HCT116 (cell line): Measurements from ENCODE around the gene BNIP5. TPM values are rescaled to one million over a fixed set of nuclear protein-coding genes. Genes with fewer than 3 reads are reported as not detected.
"Not testable (repeated sequence)": the region's sequence is repeated elsewhere in the genome, so short reads cannot be mapped to it uniquely, and the experiment has no call there.

ENCODE experiments used
- ATAC-seq: fragments of 200-7000 bp; cut with Tn5 transposase; 2 replicates; pipeline ENCODE4 v1.9.1; 2020; ENCODE audit warnings: mild to moderate bottlenecking, moderate library complexity
- BruUV-seq: library from RNA; stranded (reverse); fragments of 400-500 nt; replicated peaks from 2 replicates; lab custom pipeline; 2021; lab: Mats Ljungman, UMichigan
- CTCF ChIA-PET: fragments of 300-600 bp; sonication (Branson Sonifier 250); formaldehyde crosslinking; loops from one replicate; lab custom pipeline; 2021; ENCODE audit warnings: antibody characterized with exemption; lab: Charles Lee
- POLR2A ChIA-PET: fragments of 300-600, 350-600 bp; sonication (Branson Sonifier 250); formaldehyde crosslinking; loops from one replicate; lab custom pipeline; 2021; ENCODE audit warnings: antibody characterized with exemption; lab: Charles Lee
- RAD21 ChIA-PET, 2 experiments: fragments of 300-600 bp; sonication (Branson Sonifier 250); formaldehyde crosslinking; loops; one replicate each; lab custom pipeline; 2023; ENCODE audit warnings: low total read pairs in 2 of 2; ENCODE audit not compliant: uncharacterized antibody in 2 of 2, unreplicated experiment in 2 of 2, low non-redundant PET in 1 of 2; lab: Charles Lee
- DNase-seq: peaks from one replicate; pipeline ENCODE4 v3.0.0-alpha.2; 2010; ENCODE audit warnings: low read depth, low spot score
- H2AFZ ChIP-seq: fragments of 200-600 bp; shearing (Covaris generic), sonication (generic); 2 replicates; pipeline ENCODE4 v1.6.1; 2017; ENCODE audit warnings: low read depth, mixed run types, mixed read lengths, antibody characterized with exemption, low read length; ENCODE audit not compliant: poor library complexity, severe bottlenecking
- H3K27ac ChIP-seq: 2 replicates; pipeline ENCODE4 v1.5.1; 2012; ENCODE audit warnings: low read depth, low read length
- H3K27me3 ChIP-seq: fragments of 200-600 bp; sonication (generic); 2 replicates; pipeline ENCODE4 v1.6.1; 2016; ENCODE audit warnings: mixed run types, low read length, mixed read lengths; ENCODE audit not compliant: insufficient read depth
- H3K36me3 ChIP-seq, 2 experiments: fragments of 200-500 bp in 1 of 2; fragments of 200-600 bp in 1 of 2; sonication (Bioruptor generic) in 1 of 2; sonication (generic) in 1 of 2; 2 replicates each; pipeline versions ENCODE4 v1.5.1 to v1.6.1; 2014 to 2016; ENCODE audit warnings: low read length in 2 of 2, inconsistent platforms in 1 of 2, mixed read lengths in 1 of 2, mixed run types in 1 of 2; ENCODE audit not compliant: insufficient read depth in 2 of 2, control insufficient read depth in 1 of 2
- H3K4me1 ChIP-seq, 2 experiments: fragments of 200-600 bp in 1 of 2; sonication (generic) in 1 of 2; 2 replicates each; pipeline versions ENCODE4 v1.5.1 to v1.6.1; 2012 to 2017; ENCODE audit warnings: low read length in 2 of 2, inconsistent platforms in 1 of 2, mild to moderate bottlenecking in 1 of 2, mixed read lengths in 1 of 2, mixed run types in 1 of 2, moderate library complexity in 1 of 2; ENCODE audit not compliant: insufficient read depth in 2 of 2, control insufficient read depth in 1 of 2
- H3K4me2 ChIP-seq: fragments of 200-600 bp; sonication (generic); 2 replicates; pipeline ENCODE4 v1.6.1; 2017; ENCODE audit warnings: mixed run types, low read length, mixed read lengths
- H3K4me3 ChIP-seq, 2 experiments: fragments of 200-600 bp in 1 of 2; sonication (generic) in 1 of 2; replicated peaks in 1 of 2; 2 replicates each; pipeline ENCODE4 v1.5.1; 2011 to 2016; ENCODE audit warnings: low read length in 2 of 2, control low read depth in 1 of 2, low read depth in 1 of 2, mild to moderate bottlenecking in 1 of 2, mixed read lengths in 1 of 2, mixed run types in 1 of 2
- H3K79me2 ChIP-seq: fragments of 200-600 bp; sonication (generic); 2 replicates; pipeline ENCODE4 v1.6.1; 2017; ENCODE audit warnings: mild to moderate bottlenecking, mixed run types, low read length, moderate library complexity, mixed read lengths; ENCODE audit not compliant: insufficient read depth
- H3K9ac ChIP-seq: fragments of 200-600 bp; sonication (generic); 2 replicates; pipeline ENCODE4 v1.6.1; 2016; ENCODE audit warnings: low read length, mixed read lengths
- H3K9me2 ChIP-seq: fragments of 200-600 bp; sonication (generic), shearing (Covaris generic); 2 replicates; pipeline ENCODE4 v1.6.1; 2017; ENCODE audit warnings: mixed run types, mild to moderate bottlenecking, moderate library complexity; ENCODE audit not compliant: insufficient read depth
- H3K9me3 ChIP-seq, 2 experiments: fragments of 200-500 bp in 1 of 2; fragments of 200-600 bp in 1 of 2; sonication (Bioruptor generic) in 1 of 2; sonication (generic) in 1 of 2; 2 replicates each; pipeline ENCODE4 v1.6.1; 2014 to 2017; ENCODE audit warnings: low read length in 2 of 2, mixed read lengths in 2 of 2, inconsistent platforms in 1 of 2, low read depth in 1 of 2, mild to moderate bottlenecking in 1 of 2, mixed run types in 1 of 2, moderate library complexity in 1 of 2; ENCODE audit not compliant: control insufficient read depth in 1 of 2, insufficient read depth in 1 of 2
- H4K20me1 ChIP-seq: fragments of 200-600 bp; sonication (generic), shearing (Covaris generic); 2 replicates; pipeline ENCODE4 v1.6.1; 2017; ENCODE audit warnings: mixed run types, mild to moderate bottlenecking, moderate library complexity; ENCODE audit not compliant: insufficient read depth
- EGR1 ChIP-seq: IDR thresholded peaks from 2 replicates; pipeline ENCODE4 v1.6.1; 2012; ENCODE audit warnings: low read depth
- JUND ChIP-seq: IDR thresholded peaks from 2 replicates; pipeline ENCODE4 v1.6.1; 2012
- RAD21 ChIP-seq: IDR thresholded peaks from 2 replicates; pipeline ENCODE4 v1.6.1; 2012; ENCODE audit warnings: low read depth, mild to moderate bottlenecking
- SIN3A ChIP-seq: IDR thresholded peaks from 2 replicates; pipeline ENCODE4 v1.6.1; 2012; ENCODE audit warnings: low read depth
- intact Hi-C: fragments of 100-400 bp; cut with micrococcal nuclease; formaldehyde crosslinking; loops from 2 replicates; pipeline ENCODE4 v1.10.0; 2022
- total RNA-seq: library from RNA; stranded (reverse); gene quantifications from one replicate; pipeline ENCODE4 v1.2.1, GENCODE V29; 2021; ENCODE audit not compliant: unreplicated experiment
- TF ChIP-seq, protein P1 (sequence below): IDR thresholded peaks from 2 replicates; pipeline ENCODE4 v1.6.1; 2012
- TF ChIP-seq, protein P2 (sequence below): IDR thresholded peaks from 2 replicates; pipeline ENCODE4 v1.6.1; 2012

BNIP5 gene
- total RNA-seq, 1 experiment from 2014 or later, result not detected

DNA sequence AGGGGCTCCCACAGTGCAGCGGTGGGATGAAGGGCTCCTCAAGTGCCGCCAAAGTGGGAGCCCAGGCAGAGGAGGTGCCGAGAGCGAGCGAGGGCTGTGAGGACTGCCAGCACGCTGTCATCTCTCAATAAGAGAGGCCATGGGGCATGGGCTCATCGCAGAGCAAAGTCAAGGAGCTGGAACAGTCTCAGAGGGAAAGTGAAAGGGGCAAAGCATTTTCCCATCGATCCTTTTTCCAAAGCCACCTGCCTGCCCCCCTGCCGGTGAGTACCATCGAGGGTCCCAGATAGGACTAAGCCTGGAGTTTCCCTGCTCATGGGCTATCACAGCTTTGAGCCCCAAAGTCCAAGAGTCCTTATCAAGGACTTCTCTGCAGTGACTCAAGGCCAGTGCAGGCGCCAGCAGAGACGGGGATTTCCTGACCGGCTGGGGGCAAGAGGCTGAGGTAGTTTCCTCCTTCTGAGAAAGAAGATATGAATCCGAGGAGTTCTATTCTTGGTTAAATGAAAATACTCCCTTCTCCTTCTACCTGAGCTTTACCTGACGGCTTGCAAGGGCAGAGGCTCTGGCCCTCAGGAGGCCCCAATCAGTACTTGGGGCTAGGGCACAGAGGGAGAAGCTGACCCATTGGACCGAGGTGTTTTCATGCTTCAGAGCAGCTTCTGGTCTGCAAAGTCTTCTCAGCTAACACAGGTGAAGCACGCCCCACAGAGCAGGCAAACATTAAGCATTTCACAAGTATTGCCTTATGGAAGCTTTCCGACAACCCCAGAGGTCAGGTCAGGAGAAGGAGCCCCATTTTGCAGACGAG, 28.2 kb upstream of the BNIP5 start:
- no peaks in the 10 kb centered on the region for H3K9me3 ChIP-seq
- H4K20me1 ChIP-seq, result no peaks in the 10 kb centered on the region
- intact Hi-C loops, result no loop called here
- no peaks in the 10 kb centered on the region for H3K9me2 ChIP-seq
- no peak overlapping the region for H3K27ac ChIP-seq
- H3K4me1 ChIP-seq, result peaks cover 0 to 4% of the 10 kb centered on the region in 2 experiments; a peak in 1 of 4 replicates
- RAD21 ChIA-PET, result no interaction called here
- CTCF ChIA-PET, result no interaction called here
- no peak overlapping the region for H3K4me3 ChIP-seq
- no peaks in the 10 kb centered on the region for H3K79me2 ChIP-seq
- H3K36me3 ChIP-seq, result no peaks in the 10 kb centered on the region
- H3K9ac ChIP-seq, result no peak overlapping the region
- DNase-seq, result no peak
- no peak overlapping the region for H3K4me2 ChIP-seq
- POLR2A ChIA-PET, result no interaction called here
- ATAC-seq, result no peak
- TF ChIP-seq, protein P1, sequence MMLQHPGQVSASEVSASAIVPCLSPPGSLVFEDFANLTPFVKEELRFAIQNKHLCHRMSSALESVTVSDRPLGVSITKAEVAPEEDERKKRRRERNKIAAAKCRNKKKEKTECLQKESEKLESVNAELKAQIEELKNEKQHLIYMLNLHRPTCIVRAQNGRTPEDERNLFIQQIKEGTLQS, result no peak
- TF ChIP-seq, protein P2, sequence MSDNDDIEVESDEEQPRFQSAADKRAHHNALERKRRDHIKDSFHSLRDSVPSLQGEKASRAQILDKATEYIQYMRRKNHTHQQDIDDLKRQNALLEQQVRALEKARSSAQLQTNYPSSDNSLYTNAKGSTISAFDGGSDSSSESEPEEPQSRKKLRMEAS, result no peak
- no peak for TF ChIP-seq EGR1
- no peak for TF ChIP-seq JUND
- TF ChIP-seq RAD21, result no peak
- no peak for TF ChIP-seq SIN3A
- H3K27me3 ChIP-seq, result no peaks in the 10 kb centered on the region
- no TSS peak for BruUV-seq
- no peak overlapping the region for H2AFZ ChIP-seq

DNA sequence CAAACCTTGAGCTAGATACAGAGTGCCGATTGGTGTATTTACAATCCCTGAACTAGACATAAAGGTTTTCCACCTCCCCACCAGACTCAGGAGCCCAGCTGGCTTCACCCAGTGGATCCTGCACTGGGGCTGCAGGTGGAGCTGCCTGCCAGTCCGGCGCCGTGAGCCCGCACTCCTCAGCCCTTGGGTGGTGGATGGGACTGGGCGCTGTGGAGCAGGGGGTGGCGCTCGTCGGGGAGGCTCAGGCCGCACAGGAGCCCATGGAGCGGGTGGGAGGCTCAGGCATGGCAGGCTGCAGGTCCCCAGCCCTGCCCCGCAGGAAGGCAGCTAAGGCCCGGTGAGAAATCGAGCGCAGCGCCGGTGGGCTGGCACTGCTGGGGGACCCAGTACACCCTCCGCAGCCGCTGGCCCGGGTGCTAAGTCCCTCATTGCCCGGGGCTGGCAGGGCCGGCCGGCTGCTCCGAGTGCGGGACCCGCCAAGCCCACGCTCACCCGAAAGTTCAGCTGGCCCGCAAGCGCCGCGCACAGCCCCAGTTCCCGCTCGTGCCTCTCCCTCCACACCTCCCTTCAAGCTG, 27.5 kb upstream of the BNIP5 start:
- not testable (repeated sequence) for H3K4me1 ChIP-seq

DNA sequence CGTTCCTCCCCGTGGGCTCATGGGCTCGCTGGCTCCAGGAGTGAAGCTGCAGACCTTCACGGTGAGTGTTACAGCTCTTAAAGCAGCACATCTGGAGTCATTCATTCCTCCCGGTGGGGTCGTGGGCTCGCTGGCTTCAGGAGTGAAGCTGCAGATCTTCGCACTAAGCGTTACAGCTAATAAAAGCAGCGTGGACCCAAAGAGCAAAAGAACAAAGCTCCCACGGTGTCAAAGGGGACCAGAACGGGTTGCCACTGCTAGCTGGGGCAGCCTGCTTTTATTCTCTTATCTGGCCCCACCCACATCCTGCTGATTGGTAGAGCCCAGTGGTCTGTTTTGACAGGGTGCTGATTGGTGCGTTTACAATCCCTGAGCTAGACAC, 26.7 kb upstream of the BNIP5 start:
- H3K36me3 ChIP-seq, BruUV-seq, H3K9me3 ChIP-seq, H3K4me3 ChIP-seq, H3K9me2 ChIP-seq, CTCF ChIA-PET, H3K9ac ChIP-seq, ATAC-seq, POLR2A ChIA-PET, H3K27ac ChIP-seq, H3K27me3 ChIP-seq, H4K20me1 ChIP-seq, H2AFZ ChIP-seq, DNase-seq, H3K4me1 ChIP-seq, H3K4me2 ChIP-seq, intact Hi-C loops, H3K79me2 ChIP-seq: not testable (repeated sequence)
- RAD21 ChIA-PET, result interaction anchor here in 1 of 2 experiments (0.9 kb wide), 1 partner anchor 11 kb away, joined by 4 read pairs; no protein-coding TSS in a partner anchor

More for the DNA sequence above, 27.5 kb upstream of the BNIP5 start:
- H2AFZ ChIP-seq, H3K36me3 ChIP-seq, BruUV-seq, H3K9me2 ChIP-seq, DNase-seq, H3K4me3 ChIP-seq, ATAC-seq, H3K9ac ChIP-seq, CTCF ChIA-PET, H3K4me2 ChIP-seq, H3K9me3 ChIP-seq, intact Hi-C loops, POLR2A ChIA-PET, H3K27ac ChIP-seq, H4K20me1 ChIP-seq, RAD21 ChIA-PET, H3K27me3 ChIP-seq, H3K79me2 ChIP-seq: not testable (repeated sequence)
